Common myeloid progenitor, CD34-positive (primary cell): Measurements from ENCODE around the gene TEX30.
A peak's percentile ranks its signal among the peaks of the same experiment; 100 is the strongest.

Source experiments
- CTCF ChIA-PET: fragments of 350-600 bp; sonication (Branson Sonifier 250); formaldehyde crosslinking; loops from one replicate; lab custom pipeline; 2021; ENCODE audit warnings: antibody characterized with exemption; lab: Charles Lee
- POLR2A ChIA-PET: fragments of 350-600 bp; sonication (Branson Sonifier 250); formaldehyde crosslinking; loops from one replicate; lab custom pipeline; 2021; ENCODE audit warnings: antibody characterized with exemption; lab: Charles Lee
- DNase-seq, 3 donors: peaks; one replicate each; pipeline versions ENCODE4 v3.0.0 to v3.0.0-alpha.2; 2013
- H3K27ac ChIP-seq, 2 experiments: 1 replicate in 1 of 2; 2 replicates in 1 of 2; pipeline ENCODE4 v1.7.0; 2013; ENCODE audit warnings: inconsistent platforms in 2 of 2, low read length in 2 of 2, mild to moderate bottlenecking in 2 of 2, low read depth in 1 of 2, moderate library complexity in 1 of 2; ENCODE audit not compliant: severe bottlenecking in 2 of 2, insufficient read depth in 1 of 2, poor library complexity in 1 of 2
- H3K27me3 ChIP-seq, 5 experiments: replicated peaks in 2 of 5; 1 replicate in 3 of 5; 2 replicates in 2 of 5; pipeline versions ENCODE4 v1.6.1 to v1.7.0; 2013; ENCODE audit warnings: low read length in 4 of 5, mild to moderate bottlenecking in 2 of 5, moderate library complexity in 2 of 5, inconsistent platforms in 1 of 5; ENCODE audit not compliant: insufficient read depth in 5 of 5, control insufficient read depth in 4 of 5
- H3K36me3 ChIP-seq, 4 experiments: 1 replicate in 2 of 4; 2 replicates in 2 of 4; pipeline versions ENCODE4 v1.6.1 to v1.7.0; 2013; ENCODE audit warnings: low read length in 3 of 4, control low read depth in 1 of 4, mild to moderate bottlenecking in 1 of 4; ENCODE audit not compliant: control insufficient read depth in 4 of 4, insufficient read depth in 4 of 4
- H3K4me1 ChIP-seq, 4 experiments: 1 replicate in 3 of 4; 2 replicates in 1 of 4; pipeline versions ENCODE4 v1.6.1 to v1.7.1; 2013; ENCODE audit warnings: low read length in 3 of 4, mild to moderate bottlenecking in 3 of 4, control low read depth in 1 of 4, inconsistent platforms in 1 of 4, moderate library complexity in 1 of 4; ENCODE audit not compliant: control insufficient read depth in 4 of 4, insufficient read depth in 4 of 4; ENCODE audit errors: control extremely low read depth in 1 of 4
- H3K4me3 ChIP-seq, 7 experiments: 1 replicate in 4 of 7; 2 replicates in 3 of 7; pipeline versions ENCODE4 v1.5.1 to v1.7.0; 2013; ENCODE audit warnings: mild to moderate bottlenecking in 7 of 7, low read length in 6 of 7, moderate library complexity in 6 of 7, inconsistent platforms in 2 of 7, low read depth in 2 of 7, control low read depth in 1 of 7; ENCODE audit not compliant: insufficient read depth in 4 of 7, control insufficient read depth in 1 of 7; ENCODE audit errors: extremely low read depth in 1 of 7
- H3K9me3 ChIP-seq, 5 experiments: 1 replicate in 4 of 5; 2 replicates in 1 of 5; pipeline versions ENCODE4 v1.6.1 to v1.7.1; 2013; ENCODE audit warnings: low read length in 4 of 5, mild to moderate bottlenecking in 2 of 5, inconsistent platforms in 1 of 5, low read depth in 1 of 5, moderate library complexity in 1 of 5; ENCODE audit not compliant: control insufficient read depth in 4 of 5, insufficient read depth in 2 of 5; ENCODE audit errors: control extremely low read depth in 1 of 5
- WGBS: methylation state at CpG from one replicate; pipeline ENCODE4 v1.1.5; 2013; ENCODE audit not compliant: insufficient coverage; 5-methylcytosine and 5-hydroxymethylcytosine counted together

Gene TEX30

GRCh38 chr13:102726430-102726829 is 47.2 kb downstream of the TEX30 start:
- CTCF ChIA-PET = interaction anchor here (2.1 to 3.5 kb wide), 2 partner anchors 120 to 146 kb away, joined by 7 to 23 read pairs; partner anchors contain the start of gene ERCC5

GRCh38 chr13:102724923-102725322 is 48.7 kb downstream of the TEX30 start:
- ChIA-PET POLR2A (no interaction called here), CTCF (interaction anchor here (0.9 to 3.5 kb wide), 16 partner anchors 10 to 148 kb away, joined by 3 to 23 read pairs (median 4); partner anchors contain the start of genes BIVM, ERCC5, POGLUT2 and TEX30)
- no peaks in the 10 kb centered on the region for H3K9me3 ChIP-seq
- H3K4me3 ChIP-seq = no peak overlapping the region
- no peaks in the 10 kb centered on the region for H3K36me3 ChIP-seq
- 85% methylated on average over 2 of the region's 6 CpGs for WGBS
- H3K27ac ChIP-seq = no peak overlapping the region
- peaks cover 0 to 7% (median 1%) of the 10 kb centered on the region in 4 experiments for H3K4me1 ChIP-seq
- peak; percentile 33 to 70 (median 68) for DNase-seq
- H3K27me3 ChIP-seq = no peaks in the 10 kb centered on the region

More at GRCh38 chr13:102726430-102726829, 47.2 kb downstream of the TEX30 start:
- Histone ChIP-seq H3K27ac (no peak overlapping the region), H3K27me3 (no peaks in the 10 kb centered on the region), H3K4me3 (no peak overlapping the region), H3K4me1 (peaks cover 0 to 7% (median 1%) of the 10 kb centered on the region in 4 experiments), H3K9me3 (no peaks in the 10 kb centered on the region), H3K36me3 (no peaks in the 10 kb centered on the region)
- POLR2A ChIA-PET = no interaction called here
- no CpG with 5 or more reads among the region's 2 CpGs for WGBS
- DNase-seq = peak; percentile 40 to 66 (median 62)

GRCh38 chr13:102721800-102722231 is 51.8 kb downstream of the TEX30 start:
- no peaks in the 10 kb centered on the region for H3K36me3 ChIP-seq
- no peak for DNase-seq
- CTCF ChIA-PET = interaction anchor here (0.6 to 1.1 kb wide), 3 partner anchors 12 to 1565 kb away, joined by 3 read pairs; no protein-coding TSS in a partner anchor

DNA sequence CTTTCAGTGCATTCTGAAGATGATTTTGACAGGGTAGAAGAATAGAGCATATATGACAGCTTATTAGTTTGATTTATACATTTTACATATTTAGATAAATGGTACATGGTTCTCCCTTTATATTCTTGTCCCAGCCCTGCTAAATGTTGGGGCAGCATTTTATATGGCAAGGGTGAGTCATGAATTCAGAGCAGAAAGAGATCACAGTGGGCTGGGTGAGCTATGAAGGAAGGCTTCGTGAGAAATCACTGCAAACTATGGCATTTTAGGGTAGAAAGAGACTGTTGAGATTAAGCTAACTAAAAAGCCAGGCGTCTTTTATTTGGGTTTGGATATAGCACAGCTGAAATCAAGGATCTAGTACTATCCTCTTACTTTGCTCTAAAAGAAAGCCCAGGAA is 54.8 kb downstream of the TEX30 start:
- ChIA-PET CTCF (interaction anchor here (0.6 to 1.6 kb wide), 3 partner anchors 82 to 139 kb away, joined by 3 read pairs; no protein-coding TSS in a partner anchor), POLR2A (no interaction called here)
- DNase-seq = no peak
- Histone ChIP-seq H3K27ac (no peak overlapping the region), H3K4me3 (no peak overlapping the region), H3K27me3 (no peaks in the 10 kb centered on the region), H3K36me3 (no peaks in the 10 kb centered on the region), H3K9me3 (peaks cover 0 to 2% (median 0%) of the 10 kb centered on the region in 5 experiments), H3K4me1 (no peaks in the 10 kb centered on the region)
- WGBS = 80% methylated on average over 2 of the region's 2 CpGs

More at GRCh38 chr13:102721800-102722231, 51.8 kb downstream of the TEX30 start:
- 100% methylated on average over 1 of the region's 1 CpG for WGBS
- POLR2A ChIA-PET = no interaction called here
- Histone ChIP-seq H3K4me3 (no peak overlapping the region), H3K9me3 (no peaks in the 10 kb centered on the region), H3K27me3 (no peaks in the 10 kb centered on the region), H3K4me1 (no peaks in the 10 kb centered on the region), H3K27ac (no peak overlapping the region)
